ENCODE results near the gene DNMBP. TPM values are rescaled to one million over a fixed set of nuclear protein-coding genes. Genes with fewer than 3 reads are reported as not detected.

Gene DNMBP
- total RNA-seq, 3 donors from 2014 or later = 37.1 to 60.0 (median 48.3) TPM

DNA sequence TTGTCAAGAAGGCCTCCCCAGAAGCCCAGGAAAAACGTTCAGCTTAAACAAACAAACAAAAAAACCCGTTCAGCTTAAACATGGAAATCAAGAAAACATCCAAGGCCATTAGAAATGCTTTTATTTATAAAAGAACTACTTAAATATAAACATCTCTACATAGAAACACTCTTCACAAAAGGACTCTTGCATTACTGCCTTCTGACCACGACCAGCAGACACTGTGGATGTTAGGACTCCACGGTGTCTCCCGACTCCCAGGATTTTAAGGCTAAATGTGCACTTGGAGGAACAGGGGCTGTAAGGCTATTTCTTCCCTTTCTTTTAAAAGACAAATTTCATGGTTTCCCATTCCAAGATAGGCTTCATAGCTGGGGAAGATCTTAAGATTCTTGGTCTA lies 134.3 kb downstream of the DNMBP start:
- peaks cover 10% of the 10 kb centered on the region for H3K36me3 ChIP-seq (ENCODE audit: low read depth)
- no peak overlapping the region for H3K4me3 ChIP-seq
- ATAC-seq = no peak
- TF ChIP-seq, protein P1, sequence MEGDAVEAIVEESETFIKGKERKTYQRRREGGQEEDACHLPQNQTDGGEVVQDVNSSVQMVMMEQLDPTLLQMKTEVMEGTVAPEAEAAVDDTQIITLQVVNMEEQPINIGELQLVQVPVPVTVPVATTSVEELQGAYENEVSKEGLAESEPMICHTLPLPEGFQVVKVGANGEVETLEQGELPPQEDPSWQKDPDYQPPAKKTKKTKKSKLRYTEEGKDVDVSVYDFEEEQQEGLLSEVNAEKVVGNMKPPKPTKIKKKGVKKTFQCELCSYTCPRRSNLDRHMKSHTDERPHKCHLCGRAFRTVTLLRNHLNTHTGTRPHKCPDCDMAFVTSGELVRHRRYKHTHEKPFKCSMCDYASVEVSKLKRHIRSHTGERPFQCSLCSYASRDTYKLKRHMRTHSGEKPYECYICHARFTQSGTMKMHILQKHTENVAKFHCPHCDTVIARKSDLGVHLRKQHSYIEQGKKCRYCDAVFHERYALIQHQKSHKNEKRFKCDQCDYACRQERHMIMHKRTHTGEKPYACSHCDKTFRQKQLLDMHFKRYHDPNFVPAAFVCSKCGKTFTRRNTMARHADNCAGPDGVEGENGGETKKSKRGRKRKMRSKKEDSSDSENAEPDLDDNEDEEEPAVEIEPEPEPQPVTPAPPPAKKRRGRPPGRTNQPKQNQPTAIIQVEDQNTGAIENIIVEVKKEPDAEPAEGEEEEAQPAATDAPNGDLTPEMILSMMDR (IDR thresholded peaks at IDR 0.05) = no peak
- no peaks in the 10 kb centered on the region for H3K9me3 ChIP-seq
- intact Hi-C loops (cut with DNase I, micrococcal nuclease) = no loop called here
- no peak for DNase-seq
- H3K4me1 ChIP-seq (ENCODE audit: low read depth) = no peaks in the 10 kb centered on the region

DNA sequence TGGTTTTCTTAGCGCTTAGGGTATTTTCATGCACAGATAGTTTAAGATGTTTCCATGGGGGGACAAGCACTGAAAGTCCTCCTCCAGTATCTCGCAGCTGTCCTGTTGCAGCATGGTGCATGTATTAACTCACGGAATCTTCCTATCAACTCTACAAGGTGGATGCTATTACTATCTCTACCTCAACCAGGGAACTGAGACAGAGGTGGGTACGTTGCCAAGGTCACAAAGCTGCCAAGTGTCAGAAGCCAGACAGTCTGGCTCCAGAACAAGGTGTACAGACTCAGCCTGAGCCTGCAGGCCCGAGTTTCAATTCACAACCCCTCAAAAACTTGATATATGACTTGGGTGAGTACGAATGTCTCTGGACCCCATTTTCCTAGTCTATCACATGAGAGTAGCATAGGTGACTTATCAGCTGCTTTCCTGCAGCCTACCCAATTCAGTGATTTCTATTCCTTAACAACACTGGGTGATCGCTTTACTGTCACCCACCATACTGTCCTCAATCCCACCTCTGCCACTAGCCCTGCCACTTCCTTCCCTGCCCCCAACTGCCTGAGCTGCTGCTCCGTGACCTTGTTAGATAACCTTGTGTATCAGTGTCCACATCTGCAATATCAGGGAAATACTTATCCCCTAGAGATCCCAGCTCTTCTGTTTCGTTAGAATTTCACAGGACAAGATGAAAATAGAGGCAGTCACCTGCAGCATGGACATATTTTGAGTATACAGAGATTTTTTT lies 135.2 kb downstream of the DNMBP start:
- ATAC-seq = peak; percentile 12
- intact Hi-C loops (cut with DNase I, micrococcal nuclease) = no loop called here
- peaks cover 4% of the 10 kb centered on the region for H3K36me3 ChIP-seq (ENCODE audit: low read depth)

DNA sequence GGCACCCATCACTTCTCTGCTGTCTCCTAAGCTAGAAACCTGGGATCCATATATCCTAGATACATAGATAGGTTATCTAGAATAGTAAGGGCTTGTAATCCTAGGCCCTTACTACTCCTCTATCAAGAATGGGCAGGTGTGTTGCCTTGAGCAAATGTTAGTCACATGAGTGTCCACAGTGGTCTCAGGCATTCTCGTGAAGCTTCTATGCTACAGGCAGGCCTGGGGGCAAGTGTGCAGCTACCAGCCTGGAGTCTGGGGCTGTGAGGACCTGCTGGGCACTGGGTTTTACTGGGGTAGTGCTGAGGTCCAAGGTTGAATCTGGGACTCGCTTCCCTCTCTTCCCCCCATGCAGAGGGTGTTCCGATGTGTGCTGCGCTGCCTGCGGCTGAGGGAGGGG lies 135.9 kb downstream of the DNMBP start:
- intact Hi-C loops (cut with DNase I, micrococcal nuclease) = no loop called here
- no peaks in the 10 kb centered on the region for H3K4me1 ChIP-seq (ENCODE audit: low read depth)
- no peak overlapping the region for H3K4me3 ChIP-seq
- TF ChIP-seq, protein P1 (IDR thresholded peaks at IDR 0.05) = no peak
- peaks cover 4% of the 10 kb centered on the region for H3K36me3 ChIP-seq (ENCODE audit: low read depth)
- no peak for DNase-seq
- peak; percentile 21 for ATAC-seq
- no peaks in the 10 kb centered on the region for H3K9me3 ChIP-seq

More for the DNA sequence above, 135.2 kb downstream of the DNMBP start:
- Histone ChIP-seq H3K4me3 (no peak overlapping the region), H3K4me1 (ENCODE audit: low read depth) (no peaks in the 10 kb centered on the region), H3K9me3 (no peaks in the 10 kb centered on the region)
- DNase-seq = no peak
- TF ChIP-seq, protein P1 (IDR thresholded peaks at IDR 0.05) = no peak

DNA sequence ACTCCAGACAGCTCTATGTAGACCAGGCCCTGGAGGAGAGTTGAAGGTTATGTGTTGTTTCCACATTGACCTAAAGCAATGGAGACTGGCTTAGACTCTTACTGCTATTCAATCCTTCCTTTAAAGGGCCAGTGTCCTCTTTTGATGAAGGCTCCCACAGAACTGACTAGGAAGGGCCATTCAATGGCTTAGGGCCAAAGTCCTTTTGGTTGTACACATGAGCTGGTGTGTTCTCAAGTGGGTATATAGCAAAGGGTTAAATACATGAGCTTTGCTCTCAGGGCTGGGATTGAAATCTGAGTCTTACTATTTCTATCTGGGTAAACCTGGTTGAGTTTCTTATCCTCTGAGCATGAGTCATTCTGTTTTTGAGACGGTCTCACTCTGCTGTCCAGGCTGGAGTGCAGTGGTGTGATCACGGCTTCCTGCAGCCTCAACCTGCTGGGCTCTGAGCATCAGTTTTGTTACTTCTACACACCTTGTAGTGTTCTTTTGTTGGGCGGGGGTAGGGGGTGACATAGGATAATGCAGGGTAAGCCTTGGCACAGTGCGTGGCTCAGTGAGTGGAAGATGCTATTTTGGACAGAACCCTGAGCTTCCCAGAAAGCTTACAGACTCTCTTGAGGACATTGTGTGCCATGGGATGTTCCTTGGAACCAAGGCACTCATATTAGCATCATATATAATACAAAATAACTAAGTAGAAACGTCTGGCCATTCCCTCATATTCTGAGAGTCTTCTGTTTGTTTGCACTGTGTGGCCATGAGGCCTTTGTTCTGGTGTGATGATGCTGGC lies 137.2 kb downstream of the DNMBP start:
- DNase-seq (no peak), ATAC-seq (peak; percentile 60)
- intact Hi-C loops (cut with DNase I, micrococcal nuclease) = no loop called here
- H3K4me1 ChIP-seq (ENCODE audit: low read depth) = no peaks in the 10 kb centered on the region
- H3K4me3 ChIP-seq = no peak overlapping the region
- H3K9me3 ChIP-seq = no peaks in the 10 kb centered on the region
- TF ChIP-seq, protein P1 (IDR thresholded peaks at IDR 0.05) = no peak
- no peaks in the 10 kb centered on the region for H3K36me3 ChIP-seq (ENCODE audit: low read depth)

DNA sequence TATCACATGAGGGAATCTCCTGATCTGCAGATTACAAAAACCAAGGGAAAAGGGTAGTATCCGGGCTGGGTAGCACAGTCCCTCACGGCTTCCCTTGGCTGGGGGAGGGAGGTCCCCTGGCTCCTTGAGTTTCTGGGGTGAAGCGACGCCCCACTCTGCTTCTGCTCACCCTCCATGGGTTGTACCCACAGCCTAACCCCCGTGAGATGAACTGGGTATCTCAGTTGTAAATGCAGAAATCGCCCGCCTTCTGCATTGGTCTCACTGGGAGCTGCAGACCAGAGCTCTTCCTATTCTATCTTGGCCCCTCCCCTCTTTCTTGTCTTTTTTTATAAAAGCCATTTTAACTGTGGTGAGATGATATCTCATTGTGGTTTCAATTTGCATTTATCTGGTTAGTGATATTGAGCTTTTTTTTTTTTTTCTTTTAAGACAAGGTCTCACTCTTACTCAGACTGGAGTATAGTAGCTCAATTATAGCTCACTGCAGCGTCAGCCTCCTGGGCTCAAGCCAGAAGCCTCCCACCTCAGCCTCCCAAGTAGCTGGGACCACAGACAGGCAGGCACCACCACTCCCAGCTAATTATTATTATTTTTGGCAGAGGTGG lies 139.5 kb downstream of the DNMBP start:
- H3K4me1 ChIP-seq (ENCODE audit: low read depth) = no peaks in the 10 kb centered on the region
- no peak for ATAC-seq
- H3K4me3 ChIP-seq = no peak overlapping the region
- DNase-seq = no peak
- TF ChIP-seq, protein P1 (IDR thresholded peaks at IDR 0.05) = no peak
- no peaks in the 10 kb centered on the region for H3K9me3 ChIP-seq
- no peaks in the 10 kb centered on the region for H3K36me3 ChIP-seq (ENCODE audit: low read depth)
- intact Hi-C loops (cut with DNase I, micrococcal nuclease) = no loop called here
